Stimulated activated naive B cell treated with anti-CD40 and anti-IgM and Interleukin-4, amounts not matched to agents 10 μg/mL and 1 μg/mL and 100 μg/mL, for 72 hours (primary cell): ENCODE data around the gene TUT1.

Experiments
- ATAC-seq, 2 donors: fragments of 150-1000 bp; cut with Tn5 transposase; replicated peaks; 2 replicates each; pipeline ENCODE4 v1.10.0; 2021; ENCODE audit warnings: moderate library complexity in 1 of 2
- DNase-seq: peaks from one replicate; pipeline ENCODE4 v3.0.0; 2021
- H3K27ac Mint-ChIP-seq: one replicate; pipeline ENCODE4 v1.8.0; 2022; ENCODE audit warnings: mild to moderate bottlenecking, mixed read lengths
- H3K27me3 Mint-ChIP-seq, 2 donors: one replicate each; pipeline ENCODE4 v1.8.0; 2022; ENCODE audit warnings: mixed read lengths in 2 of 2
- H3K36me3 Mint-ChIP-seq, 2 donors: one replicate each; pipeline ENCODE4 v1.8.0; 2022; ENCODE audit warnings: mixed read lengths in 2 of 2, mild to moderate bottlenecking in 1 of 2
- H3K4me1 Mint-ChIP-seq, 2 donors: one replicate each; pipeline ENCODE4 v1.8.0; 2022; ENCODE audit warnings: mixed read lengths in 2 of 2, mild to moderate bottlenecking in 1 of 2
- H3K4me3 Mint-ChIP-seq, 2 donors: one replicate each; pipeline ENCODE4 v1.8.0; 2022; ENCODE audit warnings: mild to moderate bottlenecking in 2 of 2, mixed read lengths in 2 of 2, moderate library complexity in 1 of 2
- H3K9me3 Mint-ChIP-seq, 2 donors: one replicate each; pipeline ENCODE4 v1.8.0; 2022; ENCODE audit warnings: mixed read lengths in 2 of 2, mild to moderate bottlenecking in 1 of 2

The TUT1 gene

GRCh38 chr11:62542111-62542745 is 49.1 kb downstream of the TUT1 start:
- H3K36me3 Mint-ChIP-seq, result peaks cover 15 to 24% of the 10 kb centered on the region in 2 donors

GRCh38 chr11:62540804-62541701 is 50.3 kb downstream of the TUT1 start:
- H3K9me3 Mint-ChIP-seq, result no peaks in the 10 kb centered on the region
- peak; percentile 88 for DNase-seq
- H3K36me3 Mint-ChIP-seq, result peaks cover 19 to 30% of the 10 kb centered on the region in 2 donors
- peaks cover 62 to 83% of the 10 kb centered on the region in 2 donors for H3K4me1 Mint-ChIP-seq
- no peaks in the 10 kb centered on the region for H3K27me3 Mint-ChIP-seq
- peak; percentile 79 to 82 for ATAC-seq
- peak overlapping the region; percentile 97 for H3K27ac Mint-ChIP-seq
- peak overlapping the region; percentile 97 to 98 for H3K4me3 Mint-ChIP-seq

More at GRCh38 chr11:62542111-62542745, 49.1 kb downstream of the TUT1 start:
- peak overlapping the region; percentile 97 to 98 for H3K4me3 Mint-ChIP-seq
- peak overlapping the region; percentile 97 for H3K27ac Mint-ChIP-seq
- DNase-seq (no peak), ATAC-seq (no peak)
- no peaks in the 10 kb centered on the region for H3K27me3 Mint-ChIP-seq
- H3K4me1 Mint-ChIP-seq, result peaks cover 58 to 79% of the 10 kb centered on the region in 2 donors
- H3K9me3 Mint-ChIP-seq, result no peaks in the 10 kb centered on the region

GRCh38 chr11:62539238-62539925 is 51.9 kb downstream of the TUT1 start:
- peaks cover 56 to 79% of the 10 kb centered on the region in 2 donors for H3K4me1 Mint-ChIP-seq
- H3K27ac Mint-ChIP-seq, result peak overlapping the region; percentile 51
- H3K27me3 Mint-ChIP-seq, result no peaks in the 10 kb centered on the region
- ATAC-seq, result no peak
- no peaks in the 10 kb centered on the region for H3K9me3 Mint-ChIP-seq
- DNase-seq, result no peak
- H3K36me3 Mint-ChIP-seq, result peaks cover 27 to 31% of the 10 kb centered on the region in 2 donors
- H3K4me3 Mint-ChIP-seq, result peak overlapping the region; percentile 48 to 50

GRCh38 chr11:62538470-62539237 is 52.7 kb downstream of the TUT1 start:
- H3K4me3 Mint-ChIP-seq, result peak overlapping the region; percentile 48 to 50
- H3K27ac Mint-ChIP-seq, result peak overlapping the region; percentile 51
- no peaks in the 10 kb centered on the region for H3K9me3 Mint-ChIP-seq
- H3K36me3 Mint-ChIP-seq, result peaks cover 29 to 31% of the 10 kb centered on the region in 2 donors
- no peaks in the 10 kb centered on the region for H3K27me3 Mint-ChIP-seq
- DNase-seq, result no peak
- ATAC-seq, result no peak
- H3K4me1 Mint-ChIP-seq, result peaks cover 51 to 72% of the 10 kb centered on the region in 2 donors

- ATAC-seq, result no peak
- peaks cover 49 to 50% of the 10 kb centered on the region in 2 donors for H3K36me3 Mint-ChIP-seq
- no peaks in the 10 kb centered on the region for H3K27me3 Mint-ChIP-seq
- no peak overlapping the region for H3K4me3 Mint-ChIP-seq
- peak overlapping the region; percentile 65 for H3K27ac Mint-ChIP-seq
- H3K4me1 Mint-ChIP-seq, result peaks cover 32 to 50% of the 10 kb centered on the region in 2 donors
- no peak for DNase-seq
- no peaks in the 10 kb centered on the region for H3K9me3 Mint-ChIP-seq
Observed at GRCh38 chr11:62536301-62536957, 54.9 kb downstream of the TUT1 start.

GRCh38 chr11:62535802-62536201 is 55.5 kb downstream of the TUT1 start:
- no peak overlapping the region for H3K4me3 Mint-ChIP-seq
- H3K9me3 Mint-ChIP-seq, result no peaks in the 10 kb centered on the region
- peaks cover 51 to 56% of the 10 kb centered on the region in 2 donors for H3K36me3 Mint-ChIP-seq
- peaks cover 26 to 43% of the 10 kb centered on the region in 2 donors for H3K4me1 Mint-ChIP-seq
- H3K27me3 Mint-ChIP-seq, result no peaks in the 10 kb centered on the region
- no peak for ATAC-seq
- no peak for DNase-seq
- no peak overlapping the region for H3K27ac Mint-ChIP-seq

- Mint-ChIP-seq H3K27ac (no peak overlapping the region), H3K9me3 (no peaks in the 10 kb centered on the region), H3K27me3 (no peaks in the 10 kb centered on the region), H3K36me3 (peaks cover 54 to 65% of the 10 kb centered on the region in 2 donors), H3K4me1 (peaks cover 20 to 40% of the 10 kb centered on the region in 2 donors), H3K4me3 (no peak overlapping the region)
- ATAC-seq (no peak), DNase-seq (no peak)
Observed at GRCh38 chr11:62534779-62535545, 56.4 kb downstream of the TUT1 start.

GRCh38 chr11:62532096-62532495 is 59.2 kb downstream of the TUT1 start:
- Mint-ChIP-seq H3K9me3 (no peaks in the 10 kb centered on the region), H3K36me3 (peaks cover 76 to 87% of the 10 kb centered on the region in 2 donors), H3K4me1 (peaks cover 8 to 12% of the 10 kb centered on the region in 2 donors), H3K4me3 (no peak overlapping the region), H3K27ac (no peak overlapping the region), H3K27me3 (no peaks in the 10 kb centered on the region)
- ATAC-seq, result no peak
- no peak for DNase-seq
